Lower leg skin (tissue), 4 donors: ENCODE data around the gene PGAM2. TPM values are rescaled to one million over a fixed set of nuclear protein-coding genes. Genes with fewer than 3 reads are reported as not detected.

Experiments
- microRNA-seq, 2 donors: library from miRNA; unstranded; fragments of <30 nt; microRNA quantifications; one replicate each; pipeline ENCODE4, GENCODE V29; 2016; ENCODE audit warnings: borderline replicate concordance in 2 of 2, borderline number of aligned reads in 1 of 2
- total RNA-seq, 4 donors: library from RNA; depleted of rRNA; stranded (reverse); fragments of >200 nt; gene quantifications; one replicate each; pipeline ENCODE4 v1.1.0, GENCODE V29; 2016

PGAM2 gene
- total RNA-seq, 4 donors from 2014 or later: 0.75 to 7.9 (median 3.6) TPM

Small RNAs within 50 kb of the gene (microRNA-seq; reads per million reads assigned to microRNA genes)
- gene MIR6837 (0.57 to 1.4 reads per million in 2 donors), gene MIR6838 (0 to 1.7 reads per million in 2 donors)

Other genes starting within 250 kb of the PGAM2 start
- 100 to 1,000 TPM in 1 of 4 donors, 10 to 100 TPM in 3; 64.9 to 135 (median 92.5) TPM for gene MRPS24, start 196.1 kb downstream of the PGAM2 start, total RNA-seq
- 10 to 100 TPM; 26.3 to 42.0 (median 34.5) TPM for gene URGCP, start 159.0 kb downstream of the PGAM2 start, total RNA-seq
- 10 to 100 TPM; 13.0 to 23.9 (median 20.8) TPM for gene UBE2D4, start 139.1 kb downstream of the PGAM2 start, total RNA-seq
- gene SPDYE1, start 67.7 kb downstream of the PGAM2 start, total RNA-seq: under 1 TPM in 1 of 4 donors, not detected in 3; 0.69 TPM
- gene DBNL, start 20.9 kb downstream of the PGAM2 start, total RNA-seq: 100 to 1,000 TPM in 3 of 4 donors, 10 to 100 TPM in 1; 81.3 to 122 (median 106) TPM
- gene POLM, start 17.0 kb upstream of the PGAM2 start, total RNA-seq: 100 to 1,000 TPM in 1 of 4 donors, 10 to 100 TPM in 3; 31.0 to 110 (median 43.6) TPM
- 100 to 1,000 TPM in 1 of 4 donors, 10 to 100 TPM in 3; 52.6 to 134 (median 54.6) TPM for gene AEBP1, start 38.8 kb upstream of the PGAM2 start, total RNA-seq
- gene POLD2, start 58.0 kb upstream of the PGAM2 start, total RNA-seq: 10 to 100 TPM; 50.8 to 69.0 (median 58.7) TPM
- gene MYL7, start 75.8 kb upstream of the PGAM2 start, total RNA-seq: not detected
- gene GCK, start 123.9 kb upstream of the PGAM2 start, total RNA-seq: 1 to 10 TPM in 1 of 4 donors, under 1 TPM in 1, not detected in 2; 0.25 to 1.2 TPM
- gene YKT6, start 135.4 kb upstream of the PGAM2 start, total RNA-seq: 10 to 100 TPM; 38.5 to 51.3 (median 44.3) TPM